ENCODE data around the gene PUM1. TPM values are rescaled to one million over a fixed set of nuclear protein-coding genes. Genes with fewer than 3 reads are reported as not detected.

Gene PUM1
- total and polyA plus RNA-seq, 9 donors: 36.3 to 125 (median 112) TPM

GRCh38 chr1:30890502-30891226 lies 174.9 kb downstream of the PUM1 start:
- H3K4me3 ChIP-seq: no peak overlapping the region
- TF ChIP-seq EP300 (IDR thresholded peaks at IDR 0.05) (no peak), POLR2A (IDR thresholded peaks at IDR 0.05) (no peak)
- TF ChIP-seq, protein P1, sequence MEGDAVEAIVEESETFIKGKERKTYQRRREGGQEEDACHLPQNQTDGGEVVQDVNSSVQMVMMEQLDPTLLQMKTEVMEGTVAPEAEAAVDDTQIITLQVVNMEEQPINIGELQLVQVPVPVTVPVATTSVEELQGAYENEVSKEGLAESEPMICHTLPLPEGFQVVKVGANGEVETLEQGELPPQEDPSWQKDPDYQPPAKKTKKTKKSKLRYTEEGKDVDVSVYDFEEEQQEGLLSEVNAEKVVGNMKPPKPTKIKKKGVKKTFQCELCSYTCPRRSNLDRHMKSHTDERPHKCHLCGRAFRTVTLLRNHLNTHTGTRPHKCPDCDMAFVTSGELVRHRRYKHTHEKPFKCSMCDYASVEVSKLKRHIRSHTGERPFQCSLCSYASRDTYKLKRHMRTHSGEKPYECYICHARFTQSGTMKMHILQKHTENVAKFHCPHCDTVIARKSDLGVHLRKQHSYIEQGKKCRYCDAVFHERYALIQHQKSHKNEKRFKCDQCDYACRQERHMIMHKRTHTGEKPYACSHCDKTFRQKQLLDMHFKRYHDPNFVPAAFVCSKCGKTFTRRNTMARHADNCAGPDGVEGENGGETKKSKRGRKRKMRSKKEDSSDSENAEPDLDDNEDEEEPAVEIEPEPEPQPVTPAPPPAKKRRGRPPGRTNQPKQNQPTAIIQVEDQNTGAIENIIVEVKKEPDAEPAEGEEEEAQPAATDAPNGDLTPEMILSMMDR (IDR thresholded peaks at IDR 0.05): no peak
- DNase-seq: no peak
- H3K36me3 ChIP-seq: no peaks in the 10 kb centered on the region
- 69 to 75% (median 69%) methylated on average over 10 of the region's 10 CpGs for WGBS, 3 donors
- H3K9me3 ChIP-seq: no peaks in the 10 kb centered on the region
- H3K4me1 ChIP-seq (ENCODE audit: insufficient read depth): peaks cover 7% of the 10 kb centered on the region
- intact Hi-C loops (cut with DNase I): no loop called here
- no peak overlapping the region for H3K27ac ChIP-seq
- H3K27me3 ChIP-seq: no peaks in the 10 kb centered on the region

DNA sequence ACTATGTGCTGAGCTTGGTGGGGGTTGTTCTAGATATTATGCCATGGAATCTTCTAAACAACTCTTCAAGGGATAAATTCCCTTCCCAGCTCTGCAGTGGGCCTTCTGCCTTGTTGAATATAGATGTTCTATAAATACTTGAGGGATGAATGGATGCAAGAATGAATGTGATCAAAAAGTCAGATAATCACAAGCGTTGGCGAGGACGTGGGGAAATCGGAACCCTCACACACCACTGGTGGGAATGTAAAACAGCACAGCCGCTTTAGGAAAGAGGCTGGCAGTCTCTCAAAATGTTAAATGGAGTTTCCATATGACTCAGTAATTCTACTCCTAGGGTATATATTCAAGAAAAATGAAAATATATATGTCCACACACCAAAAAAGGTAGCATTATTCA lies 176.0 kb downstream of the PUM1 start:
- DNase-seq: no peak
- Histone ChIP-seq H3K4me1 (ENCODE audit: insufficient read depth) (peaks cover 7% of the 10 kb centered on the region), H3K4me3 (no peak overlapping the region), H3K36me3 (no peaks in the 10 kb centered on the region), H3K27ac (no peak overlapping the region), H3K27me3 (no peaks in the 10 kb centered on the region), H3K9me3 (no peaks in the 10 kb centered on the region)
- intact Hi-C loops (cut with DNase I): no loop called here
- TF ChIP-seq, protein P1 (IDR thresholded peaks at IDR 0.05): no peak
- TF ChIP-seq EP300 (IDR thresholded peaks at IDR 0.05) (no peak), POLR2A (IDR thresholded peaks at IDR 0.05) (no peak)
- 90 to 93% (median 93%) methylated on average over 5 of the region's 5 CpGs for WGBS, 3 donors

DNA sequence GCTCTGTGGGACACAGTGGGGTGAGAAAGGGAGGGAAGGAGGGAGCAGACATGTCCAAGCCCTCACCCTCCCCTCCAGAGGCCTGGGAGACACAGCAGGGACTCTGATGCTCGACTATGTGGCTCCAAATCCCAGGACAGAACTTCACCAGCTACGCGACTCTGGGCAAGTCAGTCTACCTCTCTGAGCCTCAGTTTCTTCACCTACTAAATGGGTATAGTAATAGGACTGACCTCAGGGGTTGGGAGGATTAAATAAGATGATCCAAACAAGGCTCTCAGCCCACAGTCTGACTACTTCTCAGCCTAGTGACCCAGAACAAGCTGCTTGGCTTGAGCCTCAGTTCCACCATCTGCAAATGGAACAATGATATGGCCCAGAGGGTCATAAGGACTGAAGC lies 176.5 kb downstream of the PUM1 start:
- WGBS, 3 donors: 82 to 83% (median 82%) methylated on average over 3 of the region's 3 CpGs
- no peak overlapping the region for H3K4me3 ChIP-seq
- H3K36me3 ChIP-seq: no peaks in the 10 kb centered on the region
- peak overlapping the region; percentile 44 to 49 for H3K27ac ChIP-seq
- H3K4me1 ChIP-seq (ENCODE audit: insufficient read depth): peaks cover 7% of the 10 kb centered on the region
- H3K9me3 ChIP-seq: no peaks in the 10 kb centered on the region
- TF ChIP-seq, protein P1 (IDR thresholded peaks at IDR 0.05): no peak
- TF ChIP-seq EP300 (IDR thresholded peaks at IDR 0.05) (no peak), POLR2A (IDR thresholded peaks at IDR 0.05) (no peak)
- no peaks in the 10 kb centered on the region for H3K27me3 ChIP-seq
- intact Hi-C loops (cut with DNase I): no loop called here
- DNase-seq: no peak

DNA sequence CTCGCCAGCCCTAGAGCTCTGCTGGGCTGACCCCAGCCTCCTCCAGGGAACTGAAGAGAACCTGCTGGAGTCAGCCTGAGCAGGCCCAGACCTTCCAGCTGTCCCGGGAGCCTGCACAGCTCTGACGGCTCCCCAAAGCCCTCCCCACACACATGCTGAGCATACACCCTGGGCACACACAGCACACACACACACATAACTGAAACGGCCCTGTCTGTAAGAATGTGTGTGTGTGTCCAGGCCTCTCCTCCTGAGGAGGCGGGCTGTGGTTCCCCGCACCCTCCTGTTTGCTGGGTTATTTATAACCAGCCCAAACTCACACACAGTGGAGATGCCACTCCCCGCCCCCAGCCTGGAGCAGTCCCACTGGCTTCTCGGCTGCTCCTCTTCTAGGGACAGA lies 177.1 kb downstream of the PUM1 start:
- 8 to 13% (median 13%) methylated on average over 8 of the region's 8 CpGs for WGBS, 3 donors
- no peaks in the 10 kb centered on the region for H3K9me3 ChIP-seq
- DNase-seq: peak; percentile 58 to 74 (median 63)
- H3K36me3 ChIP-seq: no peaks in the 10 kb centered on the region
- H3K4me3 ChIP-seq: no peak overlapping the region
- H3K27ac ChIP-seq: peak overlapping the region; percentile 44 to 49
- no peaks in the 10 kb centered on the region for H3K27me3 ChIP-seq
- intact Hi-C loops (cut with DNase I): no loop called here
- peaks cover 7% of the 10 kb centered on the region for H3K4me1 ChIP-seq (ENCODE audit: insufficient read depth)
- no peak for TF ChIP-seq POLR2A (IDR thresholded peaks at IDR 0.05)
- TF ChIP-seq, protein P1 (IDR thresholded peaks at IDR 0.05): no peak
